HEK293T (cell line): ENCODE data around the gene DMD.

ENCODE experiments used
- CTCF ChIA-PET: fragments of 350-600 bp; formaldehyde crosslinking; extraction: SDS; loops from one replicate; lab custom pipeline; 2021; ENCODE audit warnings: antibody characterized with exemption, inconsistent platforms; lab: Yijun Ruan, JAX
- POLR2A ChIA-PET: fragments of 350-600 bp; formaldehyde crosslinking; extraction: SDS; loops from one replicate; lab custom pipeline; 2020; ENCODE audit warnings: antibody characterized with exemption, inconsistent platforms; lab: Yijun Ruan, JAX
- DNase-seq: peaks from one replicate; pipeline ENCODE4 v3.0.0; 2012; ENCODE audit warnings: mixed read lengths; ENCODE audit errors: extremely low spot score
- ARNT ChIP-seq: fragments of 450-650 bp; IDR thresholded peaks from 2 replicates; pipeline ENCODE4 v1.6.1; 2017; ENCODE audit warnings: mild to moderate bottlenecking
- BHLHE40 ChIP-seq: fragments of 450-650 bp; IDR thresholded peaks from 2 replicates; pipeline ENCODE4 v1.6.1; 2016; ENCODE audit warnings: mild to moderate bottlenecking, moderate library complexity, borderline replicate concordance
- CTBP1 ChIP-seq: fragments of 450-650 bp; IDR thresholded peaks from 2 replicates; pipeline ENCODE4 v1.6.1; 2016; ENCODE audit warnings: borderline replicate concordance
- ELF4 ChIP-seq: fragments of 450-650 bp; IDR thresholded peaks from 2 replicates; pipeline ENCODE4 v1.6.1; 2017; ENCODE audit warnings: antibody characterized with exemption
- FOXA1 ChIP-seq: fragments of 450-650 bp; IDR thresholded peaks from 2 replicates; pipeline ENCODE4 v1.6.1; 2016; ENCODE audit warnings: mild to moderate bottlenecking
- FOXK2 ChIP-seq: fragments of 450-650 bp; IDR thresholded peaks from 2 replicates; pipeline ENCODE4 v1.6.1; 2016; ENCODE audit warnings: mild to moderate bottlenecking
- FOXM1 ChIP-seq: fragments of 450-650 bp; IDR thresholded peaks from 2 replicates; pipeline ENCODE4 v1.6.1; 2017; ENCODE audit warnings: mild to moderate bottlenecking, borderline replicate concordance
- HDGF ChIP-seq: fragments of 450-650 bp; IDR thresholded peaks from 2 replicates; pipeline ENCODE4 v1.6.1; 2017; ENCODE audit warnings: antibody characterized with exemption, borderline replicate concordance
- L3MBTL2 ChIP-seq: fragments of 450-650 bp; conservative IDR thresholded peaks from 2 replicates; pipeline ENCODE4 v1.6.1; 2016; ENCODE audit warnings: mild to moderate bottlenecking
- LEF1 ChIP-seq: fragments of 450-650 bp; IDR thresholded peaks from 2 replicates; pipeline ENCODE4 v1.6.1; 2017; ENCODE audit warnings: mild to moderate bottlenecking, borderline replicate concordance
- NFRKB ChIP-seq: fragments of 450-650 bp; IDR thresholded peaks from 2 replicates; pipeline ENCODE4 v1.6.1; 2016; ENCODE audit warnings: mild to moderate bottlenecking, moderate library complexity
- SP1 ChIP-seq: fragments of 450-650 bp; IDR thresholded peaks from 2 replicates; pipeline ENCODE4 v1.6.1; 2017
- SUZ12 ChIP-seq: fragments of 450-650 bp; IDR thresholded peaks from 2 replicates; pipeline ENCODE4 v1.6.1; 2016; ENCODE audit warnings: mild to moderate bottlenecking
- TARDBP ChIP-seq: fragments of 450-650 bp; IDR thresholded peaks from 2 replicates; pipeline ENCODE4 v1.6.1; 2016
- ZNF384 ChIP-seq: fragments of 450-650 bp; IDR thresholded peaks from 2 replicates; pipeline ENCODE4 v1.6.1; 2016
- TF ChIP-seq, protein P1 (sequence below): fragments of 450-650 bp; IDR thresholded peaks from 2 replicates; pipeline ENCODE4 v1.6.1; 2016

DMD gene

DNA sequence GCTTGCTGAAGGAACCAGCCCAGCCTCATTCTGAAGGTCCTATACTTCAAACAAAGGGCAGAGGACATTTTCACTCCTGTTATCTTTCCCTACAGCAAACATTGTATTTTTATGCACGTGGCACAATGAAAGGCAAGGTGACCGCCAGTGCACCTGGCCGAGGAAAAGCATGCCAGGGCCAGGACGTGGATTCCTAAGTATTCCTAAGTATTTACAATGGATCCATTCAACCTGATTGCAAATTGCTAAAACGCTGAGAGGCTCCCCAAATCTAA is 2011.6 kb downstream of the DMD start:
- TF ChIP-seq L3MBTL2 (no peak), SP1 (no peak), FOXA1 (no peak), FOXK2 (no peak), TARDBP (no peak), FOXM1 (no peak), ARNT (no peak), CTBP1 (no peak), SUZ12 (no peak), HDGF (no peak), NFRKB (no peak), ZNF384 (no peak), BHLHE40 (no peak), ELF4 (no peak), LEF1 (no peak)
- TF ChIP-seq, protein P1, sequence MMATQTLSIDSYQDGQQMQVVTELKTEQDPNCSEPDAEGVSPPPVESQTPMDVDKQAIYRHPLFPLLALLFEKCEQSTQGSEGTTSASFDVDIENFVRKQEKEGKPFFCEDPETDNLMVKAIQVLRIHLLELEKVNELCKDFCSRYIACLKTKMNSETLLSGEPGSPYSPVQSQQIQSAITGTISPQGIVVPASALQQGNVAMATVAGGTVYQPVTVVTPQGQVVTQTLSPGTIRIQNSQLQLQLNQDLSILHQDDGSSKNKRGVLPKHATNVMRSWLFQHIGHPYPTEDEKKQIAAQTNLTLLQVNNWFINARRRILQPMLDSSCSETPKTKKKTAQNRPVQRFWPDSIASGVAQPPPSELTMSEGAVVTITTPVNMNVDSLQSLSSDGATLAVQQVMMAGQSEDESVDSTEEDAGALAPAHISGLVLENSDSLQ = no peak
- CTCF ChIA-PET = no interaction called here
- POLR2A ChIA-PET = no interaction called here
- DNase-seq = no peak

DNA sequence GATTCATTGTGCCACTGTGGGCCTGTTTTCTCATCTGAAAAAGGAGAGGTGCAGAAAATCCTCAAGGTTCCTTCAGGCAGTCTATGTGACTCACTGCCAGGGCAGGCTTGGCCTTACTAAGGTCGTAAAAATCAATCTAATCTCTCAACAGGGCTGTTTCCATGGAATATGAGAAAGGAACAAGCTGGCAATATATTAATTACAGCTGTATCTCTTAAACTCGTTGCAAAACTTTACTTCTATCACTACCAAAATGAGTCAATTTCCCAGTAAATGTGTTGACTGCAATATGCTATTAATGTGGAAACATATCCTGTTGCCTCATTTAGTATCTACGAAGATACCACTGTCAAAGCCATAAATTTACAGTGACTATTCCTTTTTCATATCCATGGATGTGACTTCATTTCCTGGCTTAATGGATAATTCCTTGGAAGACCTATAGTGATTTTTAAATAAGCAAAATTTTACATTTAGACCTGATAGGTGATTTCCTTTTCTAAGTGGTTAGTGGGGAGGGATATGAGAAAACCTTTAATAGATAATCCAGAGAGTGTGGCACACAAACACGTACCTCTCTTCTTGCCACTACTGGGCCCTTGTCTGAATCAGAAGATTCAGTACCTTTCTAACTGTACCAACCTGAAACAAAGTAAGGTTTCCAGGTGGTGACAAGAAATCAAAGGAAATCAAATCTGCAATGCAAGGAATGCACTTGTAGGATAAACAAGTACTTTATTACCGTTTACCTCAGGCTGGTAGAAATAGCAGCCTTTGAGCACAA is 2012.1 kb downstream of the DMD start:
- POLR2A ChIA-PET = no interaction called here
- CTCF ChIA-PET = no interaction called here
- TF ChIP-seq SUZ12 = no peak
- no peak for TF ChIP-seq BHLHE40
- TF ChIP-seq TARDBP = no peak
- TF ChIP-seq FOXA1 = no peak
- no peak for TF ChIP-seq LEF1
- no peak for TF ChIP-seq ELF4
- TF ChIP-seq FOXK2 = no peak
- no peak for TF ChIP-seq L3MBTL2
- TF ChIP-seq, protein P1 = no peak
- no peak for TF ChIP-seq HDGF
- TF ChIP-seq ARNT = no peak
- no peak for TF ChIP-seq NFRKB
- TF ChIP-seq CTBP1 = no peak
- no peak for TF ChIP-seq SP1
- DNase-seq = no peak

- no peak for DNase-seq
- ChIA-PET POLR2A (no interaction called here), CTCF (no interaction called here)
- TF ChIP-seq CTBP1 (no peak), L3MBTL2 (no peak), SP1 (no peak), BHLHE40 (no peak), ARNT (no peak), FOXM1 (no peak), TARDBP (no peak), FOXK2 (no peak), LEF1 (no peak), FOXA1 (no peak), NFRKB (no peak), HDGF (no peak), ELF4 (no peak), ZNF384 (no peak), SUZ12 (no peak)
- TF ChIP-seq, protein P1 = no peak
These were observed 2021.0 kb downstream of the DMD start for GRCh38 chrX:31190221-31190975.

DNA sequence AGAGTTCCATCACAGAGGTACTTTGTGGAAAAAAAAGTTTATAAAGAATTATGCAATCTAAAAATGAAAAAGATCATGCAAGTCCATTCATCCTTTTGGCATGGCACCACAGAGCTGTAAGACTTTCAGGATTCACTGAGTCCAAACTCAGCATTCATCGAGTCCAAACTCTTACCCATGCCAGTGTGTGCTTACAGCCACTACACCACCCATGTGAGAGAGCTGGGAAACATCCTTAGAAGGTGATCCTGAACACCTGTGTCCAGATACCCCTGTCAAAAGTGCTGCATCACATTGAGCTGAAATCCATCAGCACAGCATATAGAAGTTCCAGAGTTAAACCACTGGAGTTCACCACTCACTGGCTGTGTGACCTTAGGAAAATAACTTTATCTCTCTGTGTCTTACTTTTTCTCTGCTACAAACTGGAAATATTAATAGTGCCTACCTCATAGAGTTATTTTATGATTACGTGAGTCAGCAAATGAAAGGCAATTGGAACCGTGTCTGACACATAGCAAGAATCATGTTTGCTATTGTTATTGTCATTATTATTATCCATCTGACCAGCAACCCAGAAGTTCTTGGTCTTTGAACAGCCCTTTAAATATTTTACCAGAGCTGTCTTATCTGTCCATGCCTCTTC is 2024.5 kb downstream of the DMD start:
- CTCF ChIA-PET = no interaction called here
- POLR2A ChIA-PET = no interaction called here
- TF ChIP-seq ARNT (no peak), L3MBTL2 (no peak), FOXA1 (no peak), SUZ12 (no peak), CTBP1 (no peak), HDGF (no peak), TARDBP (no peak)
- TF ChIP-seq, protein P1 = no peak
- no peak for DNase-seq

DNA sequence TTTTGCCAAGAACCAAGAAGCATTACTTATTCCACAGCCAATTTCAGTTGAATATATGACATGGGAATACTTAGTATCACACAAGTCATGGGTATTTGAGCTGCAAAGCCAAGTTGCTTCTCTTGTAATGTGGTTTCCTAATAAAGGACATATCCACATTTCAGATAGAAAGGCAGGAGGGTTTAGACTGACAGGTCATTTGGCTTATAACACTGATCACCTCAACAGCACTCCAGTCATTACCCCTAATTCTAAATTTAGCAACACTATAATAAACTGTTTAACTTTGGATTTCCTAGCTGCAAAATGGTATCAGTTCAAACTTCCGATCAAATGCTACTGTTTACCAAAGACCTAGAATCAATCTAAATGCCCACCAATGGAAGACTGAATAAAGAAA is 2025.5 kb downstream of the DMD start:
- ChIA-PET CTCF (no interaction called here), POLR2A (no interaction called here)
- TF ChIP-seq, protein P1 = no peak
- no peak for TF ChIP-seq SUZ12
- TF ChIP-seq NFRKB = no peak
- no peak for TF ChIP-seq TARDBP
- TF ChIP-seq SP1 = no peak
- no peak for TF ChIP-seq FOXK2
- no peak for TF ChIP-seq FOXA1
- TF ChIP-seq HDGF = no peak
- no peak for TF ChIP-seq LEF1
- no peak for TF ChIP-seq FOXM1
- TF ChIP-seq BHLHE40 = no peak
- no peak for TF ChIP-seq ARNT
- TF ChIP-seq ELF4 = no peak
- no peak for TF ChIP-seq ZNF384
- TF ChIP-seq L3MBTL2 = no peak
- TF ChIP-seq CTBP1 = no peak
- no peak for DNase-seq
